ENCODE measurements around the gene DPPA5. TPM values are rescaled to one million over a fixed set of nuclear protein-coding genes. Genes with fewer than 3 reads are reported as not detected.
A peak's percentile ranks its signal among the peaks of the same experiment; 100 is the strongest.
"Not testable (repeated sequence)": the region's sequence is repeated elsewhere in the genome, so short reads cannot be mapped to it uniquely, and the experiment has no call there.

The DPPA5 gene
- total RNA-seq, 2 donors from 2014 or later: not detected

DNA sequence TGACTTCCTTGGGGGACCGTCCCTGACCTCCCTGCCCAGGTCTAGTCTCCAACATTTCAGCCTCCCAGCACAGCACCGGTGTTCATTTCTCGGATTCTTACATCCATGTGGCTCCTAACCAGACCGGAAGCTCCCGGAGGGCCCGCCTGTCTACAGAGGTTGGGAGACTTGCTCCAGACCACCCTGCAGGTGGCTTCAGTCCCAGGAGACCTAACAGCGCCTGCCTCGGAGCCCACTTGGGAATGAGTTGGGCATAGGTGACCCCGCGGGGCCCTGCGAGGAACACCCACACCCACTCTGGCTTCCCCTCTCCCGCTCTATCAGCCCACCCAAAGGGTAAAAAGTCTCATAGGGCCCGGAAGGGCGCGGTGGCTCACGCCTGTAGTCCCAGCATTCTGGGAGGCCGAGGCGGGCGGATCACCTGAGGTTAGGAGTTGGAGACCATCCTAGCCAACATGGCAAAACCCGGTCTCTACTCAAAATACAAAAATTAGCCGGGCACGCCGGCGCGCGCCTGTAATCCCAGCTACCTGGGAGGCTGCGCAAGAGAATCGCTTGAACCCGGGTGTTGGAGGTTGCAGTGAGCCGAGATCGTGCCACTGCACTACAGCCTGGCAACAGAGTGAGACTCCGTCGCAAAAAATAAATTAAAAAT lies 5.4 kb downstream of the DPPA5 start:
- Mint-ChIP-seq H3K4me3 (no peak overlapping the region), H3K9me3 (no peaks in the 10 kb centered on the region)
- no peak for ATAC-seq (replicated peaks in 1 of 2)

DNA sequence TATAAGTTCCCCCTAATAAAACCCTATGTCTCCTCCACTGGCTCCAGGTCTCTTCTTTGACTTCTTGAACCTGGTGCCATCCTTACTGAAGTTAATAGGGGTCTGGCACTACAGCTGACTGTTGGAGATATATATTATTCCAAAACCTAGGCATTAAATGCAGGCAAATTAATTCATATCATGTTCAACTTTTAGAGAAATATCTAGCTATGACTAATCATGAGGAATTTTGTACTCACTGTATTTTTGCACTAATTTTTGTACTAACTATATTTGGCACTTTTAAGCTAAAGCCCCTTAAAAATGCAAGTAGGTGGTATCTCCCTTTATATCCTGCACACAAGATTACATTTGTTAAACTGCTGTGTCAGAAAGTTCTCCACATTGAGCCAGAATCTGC lies 10.9 kb downstream of the DPPA5 start:
- H3K4me3 Mint-ChIP-seq: no peak overlapping the region
- no peaks in the 10 kb centered on the region for H3K36me3 Mint-ChIP-seq (ENCODE audit: insufficient read depth in 2 of 2)
- no peak for DNase-seq
- no peak for ATAC-seq (replicated peaks in 1 of 2)
- H3K27ac Mint-ChIP-seq: no peak overlapping the region
- no peaks in the 10 kb centered on the region for H3K9me3 Mint-ChIP-seq
- H3K4me1 Mint-ChIP-seq (ENCODE audit: low read depth): no peaks in the 10 kb centered on the region
- peaks cover 20% of the 10 kb centered on the region for H3K27me3 Mint-ChIP-seq (ENCODE audit: low read depth)

More for the DNA sequence above, 5.4 kb downstream of the DPPA5 start:
- Mint-ChIP-seq H3K27ac (no peak overlapping the region), H3K4me1 (ENCODE audit: low read depth) (no peaks in the 10 kb centered on the region), H3K36me3 (ENCODE audit: insufficient read depth in 2 of 2) (no peaks in the 10 kb centered on the region), H3K27me3 (ENCODE audit: low read depth) (peaks cover 46% of the 10 kb centered on the region)
- no peak for DNase-seq

DNA sequence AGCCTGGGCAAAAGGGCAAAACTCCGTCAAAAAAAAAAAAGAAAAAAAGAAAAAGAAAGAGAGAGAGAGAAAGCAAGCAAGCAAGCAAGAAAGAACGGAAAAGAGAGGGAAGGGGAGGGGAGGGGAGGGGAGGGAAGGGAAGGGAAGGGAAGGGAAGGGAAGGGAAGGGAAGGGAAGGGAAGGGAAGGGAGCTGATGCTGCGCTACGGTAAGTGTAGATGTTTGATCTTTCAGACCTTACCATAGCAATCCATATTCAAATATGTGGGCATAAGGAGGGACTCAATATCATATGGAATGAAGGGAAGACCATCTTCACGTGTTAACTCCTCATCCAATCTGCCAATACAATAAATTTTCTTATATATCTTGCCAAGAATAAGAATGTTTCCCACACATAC lies 11.9 kb downstream of the DPPA5 start:
- Mint-ChIP-seq H3K36me3 (ENCODE audit: insufficient read depth in 2 of 2) (no peaks in the 10 kb centered on the region), H3K4me3 (no peak overlapping the region), H3K27me3 (ENCODE audit: low read depth) (peaks cover 10% of the 10 kb centered on the region), H3K27ac (no peak overlapping the region), H3K4me1 (ENCODE audit: low read depth) (no peaks in the 10 kb centered on the region), H3K9me3 (no peaks in the 10 kb centered on the region)
- DNase-seq (no peak), ATAC-seq (replicated peaks in 1 of 2) (no peak)

DNA sequence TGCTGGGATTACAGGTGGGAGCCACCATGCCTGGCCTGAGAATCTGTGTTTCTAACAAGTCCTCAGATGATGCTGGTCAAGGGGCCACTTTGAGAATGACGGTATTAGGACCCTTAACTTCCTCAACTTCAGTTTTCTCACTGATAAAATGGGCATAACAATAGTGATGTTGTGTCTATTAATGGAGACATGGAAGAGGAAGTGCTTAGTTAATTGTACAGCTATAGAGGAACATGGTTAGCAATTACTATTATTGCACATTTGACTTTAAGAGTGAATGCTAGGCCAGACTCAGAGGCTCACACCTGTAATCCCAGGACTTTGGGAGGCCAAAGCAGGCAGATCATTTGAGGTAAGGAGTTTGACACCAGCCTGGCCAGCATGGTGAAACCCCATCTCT lies 12.7 kb downstream of the DPPA5 start:
- H3K9me3 Mint-ChIP-seq: no peaks in the 10 kb centered on the region
- no peak for DNase-seq
- H3K4me1 Mint-ChIP-seq (ENCODE audit: low read depth): no peaks in the 10 kb centered on the region
- H3K27ac Mint-ChIP-seq: no peak overlapping the region
- peaks cover 4% of the 10 kb centered on the region for H3K27me3 Mint-ChIP-seq (ENCODE audit: low read depth)
- no peak for ATAC-seq (replicated peaks in 1 of 2)
- H3K4me3 Mint-ChIP-seq: no peak overlapping the region
- H3K36me3 Mint-ChIP-seq (ENCODE audit: insufficient read depth in 2 of 2): no peaks in the 10 kb centered on the region

DNA sequence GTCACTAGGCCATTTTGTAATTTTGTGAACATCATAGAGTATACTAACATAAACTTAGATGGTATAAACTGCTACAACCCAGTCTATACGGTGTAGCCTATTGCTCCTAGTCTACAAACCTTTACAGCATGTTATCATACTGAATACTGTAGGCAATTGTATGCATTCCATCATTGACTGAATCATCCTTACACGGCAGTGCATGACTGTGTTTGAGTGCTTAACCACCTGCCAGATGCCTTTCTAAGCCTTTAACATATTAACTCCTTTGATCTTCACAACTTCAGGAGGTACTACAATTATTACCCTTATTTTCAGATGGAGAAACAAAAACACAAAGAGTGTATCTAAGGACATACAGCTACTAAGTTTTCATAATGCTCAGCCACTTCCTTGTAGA lies 14.0 kb downstream of the DPPA5 start:
- ATAC-seq (replicated peaks in 1 of 2) (no peak), DNase-seq (no peak)
- no peak overlapping the region for H3K27ac Mint-ChIP-seq
- H3K9me3 Mint-ChIP-seq: no peaks in the 10 kb centered on the region
- H3K4me3 Mint-ChIP-seq: no peak overlapping the region
- peaks cover 4% of the 10 kb centered on the region for H3K27me3 Mint-ChIP-seq (ENCODE audit: low read depth)
- no peaks in the 10 kb centered on the region for H3K36me3 Mint-ChIP-seq (ENCODE audit: insufficient read depth in 2 of 2)
- no peaks in the 10 kb centered on the region for H3K4me1 Mint-ChIP-seq (ENCODE audit: low read depth)

DNA sequence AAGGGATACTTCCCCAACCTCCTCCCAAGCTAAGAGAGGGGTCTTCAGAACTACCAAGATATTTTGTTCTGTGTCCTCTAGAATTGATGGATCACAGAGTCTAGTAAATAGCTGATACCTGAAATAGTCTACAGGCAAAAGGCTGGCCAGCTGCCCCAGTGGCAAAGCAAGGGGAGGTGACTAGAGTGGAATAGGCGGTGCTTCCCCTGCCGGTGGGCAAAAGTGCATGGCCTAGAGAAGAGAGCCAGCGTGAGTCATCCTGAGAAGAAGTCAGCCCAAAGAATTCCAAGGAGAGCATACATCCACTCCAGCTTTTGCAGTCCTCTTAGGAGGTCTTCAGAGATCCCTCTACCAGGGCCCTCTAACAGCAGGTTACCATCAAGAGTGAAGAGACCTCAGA lies 14.7 kb downstream of the DPPA5 start:
- Mint-ChIP-seq H3K9me3 (no peaks in the 10 kb centered on the region), H3K4me1 (ENCODE audit: low read depth) (no peaks in the 10 kb centered on the region), H3K36me3 (ENCODE audit: insufficient read depth in 2 of 2) (no peaks in the 10 kb centered on the region), H3K27ac (no peak overlapping the region), H3K27me3 (ENCODE audit: low read depth) (peaks cover 4% of the 10 kb centered on the region), H3K4me3 (no peak overlapping the region)
- DNase-seq: no peak
- no peak for ATAC-seq (replicated peaks in 1 of 2)

DNA sequence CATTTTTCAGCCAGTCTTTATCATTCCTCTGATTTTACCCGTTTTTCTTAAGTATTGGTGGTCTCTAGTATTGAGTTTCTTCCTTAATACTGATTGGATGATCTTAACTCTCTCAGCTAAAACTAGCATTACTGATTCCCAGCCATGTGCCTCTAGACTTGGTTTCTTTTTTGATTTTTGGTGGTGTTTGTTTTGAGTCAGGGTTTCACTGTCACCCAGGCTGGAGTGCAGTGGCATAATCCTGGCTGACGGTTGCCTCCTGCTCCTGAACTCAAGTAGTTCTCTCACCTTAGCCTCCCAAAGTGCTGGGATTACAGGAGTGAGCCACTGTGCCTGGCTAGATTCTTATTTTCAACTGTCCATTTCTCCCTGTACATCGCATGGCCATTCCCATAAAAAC lies 24.9 kb downstream of the DPPA5 start:
- Mint-ChIP-seq H3K9me3 (no peaks in the 10 kb centered on the region), H3K36me3 (ENCODE audit: insufficient read depth in 2 of 2) (no peaks in the 10 kb centered on the region), H3K27me3 (ENCODE audit: low read depth) (peaks cover 24% of the 10 kb centered on the region), H3K4me1 (ENCODE audit: low read depth) (peaks cover 6% of the 10 kb centered on the region), H3K27ac (no peak overlapping the region), H3K4me3 (no peak overlapping the region)
- peak in 1 of 2 donors; percentile 17 for DNase-seq
- ATAC-seq (replicated peaks in 1 of 2): peak; percentile 49 to 78

DNA sequence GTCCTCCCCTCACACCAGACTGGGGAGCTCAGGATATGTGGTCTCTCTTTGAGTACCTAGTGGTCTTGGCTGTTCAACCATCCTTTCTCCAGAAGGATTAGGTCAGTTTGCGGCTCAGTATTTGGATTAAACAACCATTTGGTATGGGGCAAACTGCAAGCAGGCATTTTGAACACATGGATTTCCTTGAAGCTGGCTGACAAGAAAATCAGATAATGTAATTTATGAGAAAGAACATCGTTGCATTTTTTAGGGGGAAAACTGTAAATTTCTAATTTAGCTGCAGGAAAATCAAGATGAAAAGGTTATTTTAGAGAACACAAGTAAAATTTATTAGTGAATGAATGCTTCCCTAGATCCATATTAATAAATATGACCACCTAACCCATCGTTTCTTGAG lies 25.3 kb downstream of the DPPA5 start:
- DNase-seq (no peak), ATAC-seq (replicated peaks in 1 of 2) (no peak)
- no peaks in the 10 kb centered on the region for H3K9me3 Mint-ChIP-seq
- peaks cover 24% of the 10 kb centered on the region for H3K27me3 Mint-ChIP-seq (ENCODE audit: low read depth)
- H3K36me3 Mint-ChIP-seq (ENCODE audit: insufficient read depth in 2 of 2): no peaks in the 10 kb centered on the region
- H3K4me1 Mint-ChIP-seq (ENCODE audit: low read depth): peaks cover 6% of the 10 kb centered on the region
- H3K4me3 Mint-ChIP-seq: no peak overlapping the region
- H3K27ac Mint-ChIP-seq: no peak overlapping the region

DNA sequence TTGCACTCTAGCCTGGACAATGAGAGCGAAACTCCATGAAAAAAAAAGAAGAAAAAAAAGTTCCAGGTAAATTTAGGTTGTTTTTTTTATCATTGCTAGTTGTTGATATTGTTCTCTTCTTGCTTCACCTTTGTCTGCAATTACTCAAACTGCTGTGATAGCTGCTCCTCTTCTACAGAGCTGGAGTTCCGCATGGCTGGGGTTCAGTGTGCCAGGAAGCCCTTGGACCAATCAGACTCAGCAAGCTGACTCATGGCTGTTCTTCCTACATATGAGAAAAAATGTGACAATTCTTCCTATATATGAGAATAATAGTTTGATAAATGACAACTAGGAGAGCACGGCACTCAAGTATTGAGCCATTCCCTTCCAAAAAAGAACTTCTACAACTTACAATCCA lies 28.4 kb downstream of the DPPA5 start:
- no peaks in the 10 kb centered on the region for H3K9me3 Mint-ChIP-seq
- H3K4me1 Mint-ChIP-seq (ENCODE audit: low read depth): peaks cover 6% of the 10 kb centered on the region
- H3K36me3 Mint-ChIP-seq (ENCODE audit: insufficient read depth in 2 of 2): no peaks in the 10 kb centered on the region
- peaks cover 15% of the 10 kb centered on the region for H3K27me3 Mint-ChIP-seq (ENCODE audit: low read depth)
- no peak for DNase-seq
- H3K27ac Mint-ChIP-seq: no peak overlapping the region
- no peak overlapping the region for H3K4me3 Mint-ChIP-seq
- no peak for ATAC-seq (replicated peaks in 1 of 2)

DNA sequence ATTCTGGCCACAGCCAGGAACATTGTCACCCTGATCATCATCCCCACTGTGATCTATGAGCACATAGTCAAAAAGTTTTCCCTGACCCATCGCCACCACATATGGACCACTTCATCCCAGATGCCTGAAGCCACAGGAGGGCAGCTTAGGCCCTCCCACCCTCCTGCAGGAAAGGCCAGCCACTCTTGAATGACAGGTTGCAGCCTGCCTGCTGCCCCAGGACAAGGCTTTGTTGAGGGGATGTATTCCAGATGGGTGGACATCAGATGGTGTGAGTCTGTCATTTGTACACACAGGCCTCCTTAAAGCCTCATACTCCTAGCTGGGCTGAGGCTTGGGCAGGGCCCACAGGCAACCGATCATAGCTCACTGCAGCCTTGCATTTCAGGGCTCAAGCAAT lies 30.8 kb downstream of the DPPA5 start:
- Mint-ChIP-seq H3K27me3 (ENCODE audit: low read depth) (peaks cover 10% of the 10 kb centered on the region), H3K27ac (no peak overlapping the region), H3K4me3 (no peak overlapping the region), H3K9me3 (no peaks in the 10 kb centered on the region), H3K4me1 (ENCODE audit: low read depth) (no peaks in the 10 kb centered on the region), H3K36me3 (ENCODE audit: insufficient read depth in 2 of 2) (no peaks in the 10 kb centered on the region)
- DNase-seq: no peak
- no peak for ATAC-seq (replicated peaks in 1 of 2)

DNA sequence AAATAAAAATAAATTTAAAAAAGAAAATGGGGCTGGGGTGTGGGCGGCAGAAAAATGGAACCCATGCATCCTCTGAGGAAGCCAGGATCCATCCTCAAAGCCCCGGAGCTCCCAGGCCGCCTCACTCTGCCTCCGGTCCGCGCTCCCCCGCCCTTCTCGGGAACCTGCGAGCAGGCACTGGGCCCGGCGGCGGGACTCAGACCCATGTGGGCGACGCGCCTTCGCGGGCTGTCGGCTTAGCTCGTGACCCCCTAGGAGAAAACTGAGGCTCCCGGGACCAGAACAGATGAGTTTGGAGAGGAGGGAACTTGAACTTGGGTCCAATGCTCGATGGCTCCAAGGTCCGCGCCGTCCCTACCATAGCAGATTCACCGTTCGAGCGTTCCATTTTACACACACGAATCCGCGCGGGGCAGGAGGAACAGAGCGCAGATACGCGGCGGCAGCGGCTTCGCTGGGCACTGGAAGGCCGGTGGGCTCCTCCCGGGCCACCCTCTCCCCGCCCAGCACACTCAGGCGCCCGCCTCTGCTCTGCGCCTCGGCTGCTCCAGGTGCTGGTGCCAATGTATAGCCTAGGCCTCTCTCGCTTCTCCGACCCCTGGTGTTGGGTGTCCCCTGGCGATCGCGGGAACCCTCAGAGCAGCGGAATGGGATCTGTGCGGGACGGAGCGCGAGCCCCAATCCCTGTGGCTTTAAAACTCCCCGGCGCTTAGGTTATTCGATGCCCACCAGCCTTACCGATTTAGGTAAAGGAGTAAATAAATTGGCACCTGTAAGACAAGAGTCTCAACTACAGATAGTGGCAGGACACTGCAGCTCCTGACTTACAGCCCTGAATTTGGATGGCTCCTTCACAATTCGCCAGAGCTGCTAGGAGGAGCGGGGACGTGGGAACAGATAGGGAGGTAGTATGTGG lies 39.2 kb downstream of the DPPA5 start:
- Mint-ChIP-seq H3K36me3 (ENCODE audit: insufficient read depth in 2 of 2) (peaks cover 5 to 11% of the 10 kb centered on the region in 2 donors), H3K27ac (no peak overlapping the region), H3K9me3 (peaks cover 0 to 5% of the 10 kb centered on the region in 2 donors), H3K4me1 (ENCODE audit: low read depth) (peaks cover 6% of the 10 kb centered on the region), H3K4me3 (peak overlapping the region; percentile 51 to 64), H3K27me3 (ENCODE audit: low read depth) (peaks cover 73% of the 10 kb centered on the region)
- peak in 1 of 2 donors; percentile 8 for DNase-seq
- ATAC-seq (replicated peaks in 1 of 2): peak in 1 of 2 donors; percentile 23

DNA sequence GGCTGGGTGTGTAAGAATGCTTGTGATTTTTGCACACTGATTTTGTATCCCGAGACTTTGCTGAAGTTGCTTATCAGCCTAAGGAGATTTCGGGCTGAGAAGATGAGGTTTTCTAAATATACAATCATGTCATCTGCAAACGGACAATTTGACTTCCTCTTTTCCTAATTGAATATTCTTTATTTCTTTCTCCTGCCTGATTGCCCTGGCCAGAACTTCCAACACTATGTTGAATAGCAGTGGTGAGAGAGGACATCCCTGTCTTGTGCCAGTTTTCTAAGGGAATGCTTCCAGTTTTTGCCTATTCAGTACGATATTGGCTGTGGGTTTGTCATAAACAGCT lies 43.6 kb downstream of the DPPA5 start:
- peak overlapping the region; percentile 72 for H3K27ac Mint-ChIP-seq
- peaks cover 43% of the 10 kb centered on the region for H3K27me3 Mint-ChIP-seq (ENCODE audit: low read depth)
- not testable (repeated sequence) for ATAC-seq (replicated peaks in 1 of 2); DNase-seq; H3K36me3 Mint-ChIP-seq (ENCODE audit: insufficient read depth in 2 of 2); H3K9me3 Mint-ChIP-seq
- peak overlapping the region; percentile 95 to 98 for H3K4me3 Mint-ChIP-seq
- peaks cover 31% of the 10 kb centered on the region for H3K4me1 Mint-ChIP-seq (ENCODE audit: low read depth)

DNA sequence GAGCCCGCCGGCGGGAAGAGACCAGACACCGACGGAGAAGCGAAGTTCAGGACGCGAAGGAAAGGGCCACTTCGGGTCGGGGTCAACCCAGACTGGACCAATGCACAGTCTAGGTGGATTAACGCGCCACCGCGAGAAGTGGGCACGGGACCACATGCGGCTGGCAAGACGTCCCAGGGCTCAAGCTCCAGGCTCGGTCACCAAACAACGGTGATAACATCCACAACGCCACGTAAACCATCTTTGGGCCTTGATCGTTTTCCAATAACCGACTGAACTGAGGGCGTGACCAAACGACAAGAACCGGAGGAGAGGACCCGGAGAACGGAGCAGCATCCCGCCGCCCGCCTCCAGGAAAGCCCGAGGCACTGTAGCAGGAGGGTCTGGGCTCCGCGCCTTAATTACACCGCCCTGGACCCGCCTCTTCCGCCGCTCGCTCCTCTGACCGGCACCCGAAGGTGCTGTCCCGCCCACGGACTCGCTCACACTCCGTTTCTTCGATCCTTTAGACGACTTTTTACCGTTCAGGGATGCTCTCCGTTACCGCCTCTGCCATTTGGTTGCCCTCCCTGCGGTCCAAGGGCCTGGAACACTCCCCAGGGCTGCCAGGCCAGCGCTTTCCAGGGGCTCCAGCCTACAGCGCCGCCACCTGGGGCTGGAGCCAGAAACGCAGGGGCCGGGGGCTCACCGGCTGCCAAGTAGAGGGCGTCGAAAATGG lies 44.1 kb downstream of the DPPA5 start:
- H3K9me3 Mint-ChIP-seq: no peaks in the 10 kb centered on the region
- peaks cover 0 to 3% of the 10 kb centered on the region in 2 donors for H3K36me3 Mint-ChIP-seq (ENCODE audit: insufficient read depth in 2 of 2)
- peaks cover 31% of the 10 kb centered on the region for H3K4me1 Mint-ChIP-seq (ENCODE audit: low read depth)
- peak overlapping the region; percentile 83 for H3K27ac Mint-ChIP-seq
- DNase-seq (peak; percentile 75 to 82), ATAC-seq (replicated peaks in 1 of 2) (peak; percentile 97)
- peak overlapping the region; percentile 95 to 98 for H3K4me3 Mint-ChIP-seq
- H3K27me3 Mint-ChIP-seq (ENCODE audit: low read depth): peaks cover 38% of the 10 kb centered on the region
